Thyroid gland (tissue), 4 donors: ENCODE measurements around the gene LRRC27. TPM values are rescaled to one million over a fixed set of nuclear protein-coding genes. Genes with fewer than 3 reads are reported as not detected.

Experiments used
- DNase-seq, 2 donors: peaks; one replicate each; pipeline ENCODE4 v3.0.0-alpha.2; 2019
- H3K27ac ChIP-seq, 3 donors: fragments of 200-600 bp; sonication (generic); 1 replicate in 2 of 3; 2 replicates in 1 of 3; pipeline ENCODE4 v1.5.1; 2016 to 2019; ENCODE audit warnings: mild to moderate bottlenecking in 1 of 3, moderate library complexity in 1 of 3
- H3K27me3 ChIP-seq: fragments of 200-600 bp; sonication (generic); one replicate; pipeline ENCODE4 v1.5.1; 2019
- H3K36me3 ChIP-seq, 2 donors: fragments of 200-600 bp; sonication (generic); one replicate each; pipeline ENCODE4 v1.5.1; 2016 to 2019
- H3K4me1 ChIP-seq, 2 donors: fragments of 200-600 bp; sonication (generic); one replicate each; pipeline ENCODE4 v1.5.1; 2017 to 2019
- H3K4me3 ChIP-seq, 3 donors: fragments of 200-600 bp; sonication (generic); replicated peaks in 1 of 3; 1 replicate in 2 of 3; 2 replicates in 1 of 3; pipeline ENCODE4 v1.5.1; 2016; ENCODE audit warnings: mild to moderate bottlenecking in 1 of 3
- H3K9me3 ChIP-seq: fragments of 200-600 bp; sonication (generic); one replicate; pipeline ENCODE4 v1.5.1; 2017
- POLR2A ChIP-seq, 2 donors: fragments of 450-650 bp; IDR thresholded peaks; one replicate each; pipeline ENCODE4 v1.6.1; 2017; ENCODE audit warnings: antibody characterized with exemption in 2 of 2, mild to moderate bottlenecking in 2 of 2, moderate library complexity in 1 of 2
- WGBS, 2 donors: methylation state at CpG; one replicate each; pipeline ENCODE4 v1.1.5; 2017; 5-methylcytosine and 5-hydroxymethylcytosine counted together
- intact Hi-C: fragments of 100-400 bp; cut with DNase I; formaldehyde crosslinking; loops from one replicate; pipeline ENCODE4 v1.15.1; 2023
- total RNA-seq, 4 donors: library from RNA; depleted of rRNA; stranded (reverse); fragments of >200 nt; gene quantifications; one replicate each; pipeline ENCODE4 v1.2.3, GENCODE V29; 2016
- TF ChIP-seq, protein P1 (sequence below), 6 experiments: fragments of 200-600 bp in 3 of 6; fragments of 450-650 bp in 3 of 6; sonication (generic) in 3 of 6; IDR thresholded peaks; one replicate each; pipeline ENCODE4 v1.5.1; 2016 to 2019; ENCODE audit warnings: antibody characterized with exemption in 6 of 6, mild to moderate bottlenecking in 2 of 6, inconsistent platforms in 1 of 6, moderate library complexity in 1 of 6

Gene LRRC27
- total RNA-seq, 4 donors from 2014 or later = 14.0 to 24.4 (median 19.4) TPM

DNA sequence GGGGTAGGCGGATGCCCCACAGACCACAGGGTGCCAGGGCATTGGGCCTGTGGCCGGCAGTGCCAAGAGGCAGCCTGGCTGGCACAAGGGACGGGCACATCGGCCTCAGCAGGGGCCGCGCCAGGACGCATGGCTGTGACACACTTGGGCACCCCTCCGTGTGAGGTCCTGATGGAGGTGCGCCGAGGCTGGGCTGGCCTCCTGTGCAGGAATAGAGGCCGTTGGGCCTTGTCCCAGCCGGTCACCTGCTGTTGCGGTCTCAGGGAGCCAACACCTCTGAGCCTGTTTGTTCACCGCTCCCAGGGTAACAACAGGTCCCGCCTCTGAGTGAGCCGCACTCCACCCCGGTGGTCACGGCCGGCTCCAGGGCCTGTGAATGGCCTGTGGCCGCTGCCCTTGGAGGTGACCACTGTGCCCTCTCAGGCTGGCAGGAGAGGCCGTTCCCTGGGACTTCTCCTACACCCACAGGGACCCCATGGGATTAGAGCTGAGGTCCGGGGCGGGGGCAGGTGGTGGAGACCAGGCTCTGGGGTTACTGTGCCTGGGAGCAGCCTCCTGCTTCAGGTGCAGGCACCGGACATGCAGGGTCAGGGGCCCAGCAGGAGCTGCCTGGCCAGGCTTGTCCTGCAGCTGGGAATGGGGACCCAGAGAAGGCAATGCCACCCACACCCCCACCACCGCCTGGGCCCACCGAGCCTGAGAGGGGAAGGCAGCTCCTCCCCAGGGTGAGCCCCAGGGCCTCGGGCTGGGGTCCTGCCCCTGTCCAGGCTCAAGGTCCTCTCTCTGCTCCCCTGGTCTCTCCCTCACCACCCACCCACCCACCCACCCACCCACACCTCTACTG, 77.1 kb downstream of the LRRC27 start:
- intact Hi-C loops = no loop called here
- Histone ChIP-seq H3K27ac (peak overlapping the region; percentile 98 to 100 (median 99)), H3K9me3 (no peaks in the 10 kb centered on the region), H3K27me3 (no peaks in the 10 kb centered on the region), H3K4me1 (peaks cover 57 to 76% of the 10 kb centered on the region in 2 donors), H3K4me3 (peak overlapping the region in 1 of 3 donors; percentile 24), H3K36me3 (peaks cover 18 to 24% of the 10 kb centered on the region in 2 donors)
- WGBS, 2 donors = 21 to 31% methylated on average over 11 to 12 of the region's 27 CpGs
- TF ChIP-seq, protein P1, sequence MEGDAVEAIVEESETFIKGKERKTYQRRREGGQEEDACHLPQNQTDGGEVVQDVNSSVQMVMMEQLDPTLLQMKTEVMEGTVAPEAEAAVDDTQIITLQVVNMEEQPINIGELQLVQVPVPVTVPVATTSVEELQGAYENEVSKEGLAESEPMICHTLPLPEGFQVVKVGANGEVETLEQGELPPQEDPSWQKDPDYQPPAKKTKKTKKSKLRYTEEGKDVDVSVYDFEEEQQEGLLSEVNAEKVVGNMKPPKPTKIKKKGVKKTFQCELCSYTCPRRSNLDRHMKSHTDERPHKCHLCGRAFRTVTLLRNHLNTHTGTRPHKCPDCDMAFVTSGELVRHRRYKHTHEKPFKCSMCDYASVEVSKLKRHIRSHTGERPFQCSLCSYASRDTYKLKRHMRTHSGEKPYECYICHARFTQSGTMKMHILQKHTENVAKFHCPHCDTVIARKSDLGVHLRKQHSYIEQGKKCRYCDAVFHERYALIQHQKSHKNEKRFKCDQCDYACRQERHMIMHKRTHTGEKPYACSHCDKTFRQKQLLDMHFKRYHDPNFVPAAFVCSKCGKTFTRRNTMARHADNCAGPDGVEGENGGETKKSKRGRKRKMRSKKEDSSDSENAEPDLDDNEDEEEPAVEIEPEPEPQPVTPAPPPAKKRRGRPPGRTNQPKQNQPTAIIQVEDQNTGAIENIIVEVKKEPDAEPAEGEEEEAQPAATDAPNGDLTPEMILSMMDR (IDR thresholded peaks at IDR 0.05) = no peak
- TF ChIP-seq POLR2A (IDR thresholded peaks at IDR 0.05) = peak in 1 of 2 donors; percentile 47
- DNase-seq = peak; percentile 75 to 89

DNA sequence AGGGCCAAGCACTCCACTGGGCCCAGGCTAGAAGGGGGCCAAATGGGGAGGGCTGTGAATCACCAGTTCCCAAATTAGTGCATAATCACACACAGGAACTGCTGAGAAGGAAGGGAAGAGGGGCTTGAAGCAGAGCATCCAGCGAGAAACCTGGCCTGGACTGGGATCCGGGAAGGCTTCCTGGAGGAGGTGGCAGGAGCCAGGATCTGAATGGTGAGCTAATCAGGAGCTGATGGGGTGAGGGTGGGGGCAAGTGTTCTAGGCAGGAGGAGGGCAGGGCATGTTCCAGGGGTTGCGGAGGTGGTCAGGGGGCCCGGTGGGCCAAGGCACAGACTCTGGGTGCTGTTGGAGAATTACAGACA, 77.7 kb downstream of the LRRC27 start:
- H3K4me1 ChIP-seq = peaks cover 57 to 76% of the 10 kb centered on the region in 2 donors
- H3K27me3 ChIP-seq = no peaks in the 10 kb centered on the region

DNA sequence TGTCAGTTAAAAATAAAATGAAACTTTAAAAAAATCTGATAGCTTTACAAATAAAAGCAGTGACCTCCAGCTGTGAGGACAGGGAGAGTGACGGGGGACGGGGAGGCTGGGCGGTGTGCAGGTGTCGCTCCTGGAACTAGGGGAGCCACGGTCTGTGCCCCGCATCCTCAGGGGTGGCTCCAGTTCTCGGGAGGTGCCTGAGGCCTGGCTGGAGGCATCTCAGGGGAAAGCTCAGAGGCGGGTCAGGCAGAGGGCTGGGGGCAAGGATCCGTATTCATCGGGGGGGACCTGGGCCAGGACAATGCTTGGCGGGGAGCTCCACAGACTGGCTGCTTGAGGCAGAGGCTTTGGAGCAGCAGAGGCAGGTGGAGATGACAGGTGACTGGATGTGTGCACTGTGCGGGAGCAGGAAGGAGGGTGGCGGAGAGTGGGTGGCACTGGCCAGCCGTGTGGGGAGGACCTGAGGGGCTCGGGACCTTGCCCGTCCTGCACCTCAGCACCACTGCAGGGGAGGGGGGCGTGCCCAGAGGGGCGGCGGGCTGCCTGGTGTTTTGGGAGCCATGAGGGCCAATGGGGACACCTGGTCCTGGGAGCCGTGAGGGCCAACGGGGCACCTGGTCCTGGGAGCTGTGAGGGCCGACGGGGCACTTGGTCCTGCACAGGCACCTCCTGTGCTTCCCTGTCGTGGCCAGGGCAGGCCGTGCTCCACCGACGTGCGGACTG, 78.2 kb downstream of the LRRC27 start:
- intact Hi-C loops = no loop called here
- no peak for TF ChIP-seq POLR2A (IDR thresholded peaks at IDR 0.05)
- TF ChIP-seq, protein P1 (IDR thresholded peaks at IDR 0.05) = no peak
- Histone ChIP-seq H3K9me3 (no peaks in the 10 kb centered on the region), H3K36me3 (peaks cover 13 to 23% of the 10 kb centered on the region in 2 donors), H3K4me1 (peaks cover 57 to 76% of the 10 kb centered on the region in 2 donors), H3K4me3 (no peak overlapping the region), H3K27ac (peak overlapping the region; percentile 75 to 100 (median 98)), H3K27me3 (no peaks in the 10 kb centered on the region)
- WGBS, 2 donors = 82 to 87% methylated on average over 14 to 26 of the region's 28 CpGs
- no peak for DNase-seq

More for the DNA sequence above, 77.7 kb downstream of the LRRC27 start:
- no peak for TF ChIP-seq POLR2A (IDR thresholded peaks at IDR 0.05)
- TF ChIP-seq, protein P1 (IDR thresholded peaks at IDR 0.05) = no peak
- WGBS, 2 donors = 85 to 92% methylated on average over 4 of the region's 4 CpGs
- no peaks in the 10 kb centered on the region for H3K9me3 ChIP-seq
- no peak for DNase-seq
- intact Hi-C loops = no loop called here
- peaks cover 18 to 29% of the 10 kb centered on the region in 2 donors for H3K36me3 ChIP-seq
- H3K4me3 ChIP-seq = no peak overlapping the region
- H3K27ac ChIP-seq = peak overlapping the region; percentile 98 to 100 (median 99)

DNA sequence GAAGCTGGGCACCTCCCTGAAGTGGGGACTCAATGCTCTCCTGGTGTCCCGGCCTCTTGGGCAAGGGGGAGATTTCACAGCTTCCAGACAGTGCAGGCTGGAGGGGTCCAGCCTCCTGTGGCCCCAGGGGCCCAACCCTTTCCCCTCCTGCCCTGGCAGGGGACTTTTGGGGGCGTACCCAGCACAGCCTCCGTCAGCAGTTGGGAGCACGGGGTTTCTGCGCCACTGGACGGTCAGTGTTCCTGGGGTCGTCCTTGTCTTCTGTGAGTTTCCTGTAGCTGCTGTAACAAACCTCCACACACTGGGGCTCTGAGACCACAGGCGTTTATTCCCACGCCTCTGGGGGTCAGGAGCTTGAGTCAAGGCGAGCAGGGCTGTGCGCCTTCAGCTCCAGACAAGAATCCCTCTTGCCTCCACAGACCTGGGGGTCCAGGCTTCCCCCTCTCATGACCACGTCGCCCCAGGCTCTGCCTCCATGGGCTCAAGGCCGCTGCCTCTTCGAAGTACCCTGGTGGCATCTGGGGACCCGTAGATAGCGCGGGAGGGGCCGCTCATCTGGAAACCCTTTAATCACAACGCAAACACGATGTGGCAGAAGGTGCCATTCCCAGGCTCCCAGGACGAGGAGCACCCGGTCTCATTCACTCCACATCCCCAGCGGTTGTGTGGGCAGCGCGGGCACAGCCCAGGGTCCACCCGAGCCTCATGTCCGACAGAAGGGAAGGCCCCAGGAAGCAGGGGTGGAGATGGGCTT, 79.0 kb downstream of the LRRC27 start:
- peaks cover 6 to 16% of the 10 kb centered on the region in 2 donors for H3K36me3 ChIP-seq
- H3K4me1 ChIP-seq = peaks cover 57 to 76% of the 10 kb centered on the region in 2 donors
- H3K9me3 ChIP-seq = no peaks in the 10 kb centered on the region
- WGBS, 2 donors = 72 to 89% methylated on average over 16 to 22 of the region's 28 CpGs
- H3K4me3 ChIP-seq = no peak overlapping the region
- TF ChIP-seq POLR2A (IDR thresholded peaks at IDR 0.05) = no peak
- TF ChIP-seq, protein P1 (IDR thresholded peaks at IDR 0.05) = no peak
- H3K27ac ChIP-seq = peak overlapping the region; percentile 75 to 98 (median 78)
- intact Hi-C loops = no loop called here
- H3K27me3 ChIP-seq = no peaks in the 10 kb centered on the region
- DNase-seq = no peak
